Stimulated activated CD4-positive, alpha-beta T cell treated with anti-CD3 and anti-CD28 coated beads, TNF-alpha, amount 100 ng/mL, for 1 hour (primary cell): ENCODE results near the gene RASSF8.

ENCODE experiments used
- DNase-seq, 3 donors: peaks; one replicate each; pipeline ENCODE4 v3.0.0-alpha.2; 2020; ENCODE audit warnings: low read depth in 3 of 3, low spot score in 1 of 3

Gene RASSF8

DNA sequence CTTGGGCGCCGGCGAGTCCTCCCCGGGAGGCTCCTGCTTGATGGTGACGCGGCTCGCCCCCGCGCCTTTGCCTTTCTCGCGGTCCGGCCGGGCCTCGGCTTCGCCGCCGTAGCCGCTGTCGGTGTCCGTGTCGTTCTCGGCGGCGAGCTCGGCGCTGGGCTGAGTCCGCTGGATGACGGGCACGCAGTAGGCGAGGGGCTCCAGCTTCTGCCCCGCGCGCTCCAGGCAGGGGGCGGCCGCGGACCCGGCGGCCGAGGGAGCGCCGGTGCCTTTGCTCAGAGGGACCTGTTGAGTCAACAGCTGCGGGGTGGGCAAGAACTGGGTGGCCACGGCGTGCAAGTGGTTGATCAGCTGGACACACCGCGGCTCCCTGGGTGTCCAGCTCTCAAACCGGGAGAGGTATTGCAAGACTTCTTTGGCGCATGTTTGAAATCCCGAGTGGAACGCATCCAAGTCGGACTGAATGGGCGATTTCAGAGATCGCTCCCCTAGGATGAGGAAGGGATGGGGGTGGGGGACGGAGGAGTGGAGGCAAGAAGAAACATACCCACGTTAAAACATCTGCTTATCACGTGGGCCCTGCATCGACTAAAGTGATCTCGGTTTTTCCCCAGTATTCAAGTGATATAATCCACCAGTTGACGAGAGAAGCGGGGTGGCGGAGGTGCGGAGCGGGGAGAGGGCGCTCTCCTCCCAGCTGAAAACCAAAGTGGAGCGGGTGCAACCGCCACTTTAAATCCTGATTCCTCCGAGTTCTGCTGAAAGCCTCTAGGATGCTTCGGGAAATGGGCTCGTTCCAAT, 164.4 kb downstream of the RASSF8 start:
- DNase-seq = no peak

DNA sequence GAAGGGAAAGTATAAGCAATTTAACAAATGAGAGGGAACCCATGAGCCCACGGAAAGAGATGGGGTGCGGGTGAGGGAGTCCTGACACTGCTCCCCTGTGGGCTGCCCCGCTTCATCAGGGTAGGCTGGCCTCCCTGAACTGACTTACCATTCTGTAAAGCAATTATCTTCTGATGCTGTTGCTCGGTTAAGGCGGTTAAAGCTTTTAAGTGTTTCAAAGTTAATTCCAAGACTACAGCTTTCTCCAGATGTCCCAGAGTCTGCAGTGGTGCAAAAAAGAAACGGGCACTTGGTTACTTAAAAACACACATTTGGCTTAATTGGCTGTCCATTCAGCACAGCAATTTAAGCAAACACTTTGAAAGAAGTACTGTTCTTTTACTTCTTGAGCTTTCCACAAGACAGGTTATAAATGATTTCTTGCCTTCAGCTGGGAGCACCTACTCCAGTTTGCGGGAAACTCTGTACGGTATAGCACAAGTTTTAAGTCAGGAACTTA, 165.0 kb downstream of the RASSF8 start:
- DNase-seq = no peak

DNA sequence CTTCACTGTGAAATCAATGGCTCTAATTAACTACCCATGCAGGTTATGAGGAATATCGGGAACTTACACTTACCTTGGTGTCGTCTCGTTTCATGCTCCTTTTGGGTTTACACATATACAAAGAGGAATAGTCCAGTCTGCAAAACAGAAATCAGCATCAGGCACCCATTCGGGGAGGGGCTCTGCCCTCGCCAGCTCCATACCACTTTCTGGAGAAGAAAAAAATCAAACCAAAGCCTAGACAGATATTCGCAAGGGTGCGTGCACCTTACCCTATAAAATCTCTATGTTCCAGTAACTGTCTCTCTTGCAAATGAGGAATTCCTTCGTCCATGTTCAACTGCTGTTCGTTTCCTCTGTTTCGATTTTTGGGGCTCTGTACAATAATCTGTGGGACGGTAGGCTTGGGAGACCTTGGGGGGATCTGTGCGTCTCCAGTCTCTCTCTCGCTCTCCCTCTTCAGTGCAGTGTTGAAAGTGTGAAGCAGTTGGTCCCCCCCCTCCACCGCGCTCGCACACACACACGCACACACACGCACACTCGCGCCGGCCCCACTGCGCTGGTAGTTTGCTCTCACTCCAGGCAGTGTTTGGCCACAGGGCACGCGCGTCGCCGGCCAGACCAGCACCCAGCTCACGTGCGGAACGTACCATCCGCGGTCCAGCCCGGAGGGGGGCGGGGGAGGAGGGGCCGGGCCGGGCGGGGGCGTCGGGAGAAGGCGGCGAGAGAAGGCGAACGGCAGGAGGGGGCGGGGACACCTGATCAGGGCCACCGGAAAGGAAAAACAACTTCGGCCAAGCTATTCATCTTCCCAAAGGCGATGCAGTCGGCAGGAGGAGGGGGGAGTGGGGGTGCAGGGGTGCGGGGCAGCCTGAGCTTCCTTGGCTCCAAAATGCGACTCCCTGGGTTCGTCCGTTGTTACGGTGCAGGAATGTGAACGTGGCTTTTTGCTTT, 166.2 kb downstream of the RASSF8 start, which contains the start of gene BHLHE41:
Gene BHLHE41, minus strand, starts transcription at position 592 of the 954 bp plus-strand sequence. Its CDS starts 258 bp downstream, at position 334.
- no peak for DNase-seq

DNA sequence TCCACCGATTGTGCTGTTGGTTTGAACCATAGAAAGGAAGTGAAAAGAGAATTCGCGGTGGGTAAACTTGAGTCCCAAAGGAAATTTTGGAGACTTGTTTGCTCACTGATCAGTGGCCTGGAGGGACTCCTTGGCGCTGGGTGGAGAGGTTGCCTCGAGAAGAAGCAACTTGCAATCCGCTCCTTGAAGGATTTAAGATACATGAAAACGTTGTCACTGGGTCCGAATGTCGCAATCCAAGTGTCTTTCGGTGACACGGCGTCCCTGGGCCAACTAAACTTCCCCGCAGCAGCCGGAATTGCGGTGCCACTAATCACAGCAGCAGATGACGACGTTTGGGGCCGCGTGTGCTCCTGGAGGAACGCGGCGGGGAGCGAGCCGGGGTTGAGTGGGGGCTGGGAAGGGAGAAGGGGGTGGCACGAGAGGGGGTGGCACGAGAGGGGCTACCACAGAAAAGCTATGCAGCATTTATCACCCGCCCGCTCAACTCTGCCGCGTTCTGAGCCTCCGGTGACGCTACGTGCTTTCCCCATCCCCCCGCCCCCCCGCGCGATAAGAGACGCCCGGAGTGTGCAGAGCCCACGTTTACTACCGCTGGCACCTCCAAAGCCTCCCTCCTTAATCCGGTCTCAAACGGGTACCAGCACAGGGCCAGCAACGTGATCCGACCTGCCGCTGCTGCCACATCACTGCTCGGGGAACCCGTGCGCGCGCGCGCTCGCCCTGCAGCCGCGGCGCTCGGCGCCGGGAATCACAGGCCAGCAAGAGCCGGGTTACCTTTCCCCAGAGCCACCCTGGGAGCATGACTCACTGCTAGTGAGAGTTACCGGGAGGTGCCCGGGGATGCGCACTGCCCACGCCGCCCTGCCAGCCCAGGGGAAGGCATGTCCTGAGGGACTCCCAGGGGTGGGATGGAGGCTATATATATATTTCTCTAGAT, 167.2 kb downstream of the RASSF8 start:
- DNase-seq = no peak

DNA sequence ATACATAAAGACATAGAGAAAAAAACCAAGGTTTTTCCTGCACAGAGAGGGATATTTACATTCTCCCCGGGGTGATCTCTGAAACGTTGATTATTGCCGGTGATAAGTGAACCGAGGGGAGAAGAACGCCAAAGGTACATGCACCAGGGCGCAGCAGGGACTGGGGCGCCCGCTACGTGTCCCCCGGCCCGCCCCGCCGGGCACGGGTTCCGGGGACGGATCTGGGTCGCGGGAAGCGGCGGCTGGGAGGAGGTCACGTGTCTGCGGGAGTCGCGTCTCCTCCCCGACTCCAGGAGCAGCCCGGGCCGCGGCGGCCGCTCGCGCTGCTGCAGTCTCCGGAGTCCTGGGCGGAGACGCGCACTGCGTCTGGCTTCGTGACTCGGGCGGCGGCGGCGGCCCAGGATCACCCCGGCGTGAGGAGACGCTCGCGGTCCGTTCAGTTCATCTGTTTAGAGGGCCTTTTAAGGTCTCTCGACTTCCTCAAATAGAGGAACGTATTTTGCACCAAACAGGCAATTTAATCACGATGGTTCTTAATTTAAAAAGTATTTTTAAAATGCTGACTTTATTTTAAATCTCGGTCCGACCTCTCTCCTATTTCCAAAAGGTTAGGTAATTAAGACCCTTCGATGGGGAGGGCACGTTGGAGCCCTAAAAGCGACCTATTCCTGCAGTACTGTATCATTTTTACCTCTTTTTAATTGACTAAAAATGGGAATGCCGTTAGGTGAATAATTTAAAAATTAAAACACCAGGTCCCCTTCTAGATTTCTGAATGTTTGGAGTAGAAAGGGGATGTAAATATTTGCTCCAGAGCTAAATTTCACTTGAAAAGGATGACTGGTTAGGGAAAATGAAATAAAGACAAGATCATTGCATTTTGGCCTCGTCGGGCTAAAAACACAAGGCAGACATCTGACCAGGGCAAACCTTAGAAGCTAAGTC, 168.1 kb downstream of the RASSF8 start:
- no peak for DNase-seq

DNA sequence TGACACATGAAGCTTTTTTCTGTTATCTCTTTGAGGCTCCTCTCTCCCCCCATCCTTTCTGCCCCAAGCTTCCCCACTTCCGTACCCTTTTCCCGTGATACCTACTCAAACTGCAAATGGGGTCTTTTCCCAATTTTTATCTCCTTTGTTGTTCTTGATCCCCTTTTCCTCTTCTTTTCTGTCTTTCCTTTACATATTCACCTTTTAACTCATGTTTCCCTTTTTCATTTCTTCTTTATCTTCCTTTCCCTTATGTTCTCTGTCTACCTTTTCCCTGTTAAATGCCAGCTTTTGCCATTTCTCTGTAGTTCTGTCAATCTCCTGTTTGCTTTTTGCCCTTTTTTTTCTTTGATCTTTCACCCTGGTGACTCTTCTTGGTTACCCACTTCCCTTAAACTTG, 168.9 kb downstream of the RASSF8 start:
- no peak for DNase-seq

DNA sequence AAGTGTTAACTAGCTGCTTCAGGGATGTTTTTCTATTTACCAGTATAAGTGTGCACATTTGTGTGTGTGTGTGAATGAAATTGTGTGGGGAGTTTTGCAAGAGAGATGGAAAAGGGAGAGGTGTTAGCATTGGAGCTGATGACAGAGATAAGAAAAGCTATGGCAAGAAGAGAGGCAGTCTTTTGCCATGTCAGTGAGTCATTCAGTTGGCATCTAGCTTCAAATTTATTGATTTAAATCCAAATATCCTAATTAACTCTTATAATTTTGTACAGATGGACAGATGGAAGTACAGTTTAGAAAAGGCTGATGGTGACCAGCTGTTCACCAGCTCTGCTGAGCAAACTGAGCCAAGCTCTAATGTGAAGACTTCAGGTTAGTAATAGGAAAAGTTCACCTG, 169.7 kb downstream of the RASSF8 start:
- DNase-seq = no peak
